Measurements from ENCODE around the gene PIGU.

DNA sequence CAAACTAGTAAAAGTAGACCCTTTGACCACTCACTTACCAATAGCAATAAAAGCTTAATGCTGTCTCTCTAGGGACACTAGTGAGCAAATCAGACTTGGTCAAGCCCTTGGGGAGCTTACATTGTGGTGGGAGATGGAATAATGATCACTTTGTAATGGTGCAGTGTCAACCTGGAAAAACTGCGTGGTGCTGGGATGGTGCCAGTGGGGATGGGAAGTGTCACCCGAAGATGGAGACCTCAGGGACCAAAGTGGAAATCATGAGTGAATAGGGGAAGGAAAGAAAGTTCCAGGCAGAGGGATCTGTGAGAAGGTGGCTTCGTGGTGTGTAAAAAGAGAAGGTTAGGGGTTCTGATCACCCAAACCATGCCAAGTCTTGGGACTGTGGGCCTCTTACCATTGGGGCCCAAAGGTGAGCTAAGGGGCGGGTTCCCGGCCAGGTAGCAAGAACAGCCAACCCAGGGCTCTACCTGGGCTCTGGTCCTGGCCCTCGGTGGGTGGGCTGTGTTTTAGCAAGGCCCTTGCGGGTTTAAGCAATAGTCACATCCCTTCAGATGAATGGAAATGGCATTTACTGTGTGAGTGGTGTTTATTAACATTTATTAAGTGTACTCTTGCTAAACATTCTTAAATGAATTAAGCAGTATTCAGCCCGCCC, 145.2 kb downstream of the PIGU start:
- TF ChIP-seq EZH2 (IDR thresholded peaks at IDR 0.05), result no peak
- TF ChIP-seq POLR2AphosphoS5 (IDR thresholded peaks at IDR 0.05; ENCODE audit: borderline replicate concordance, low read depth, low read length), result no peak
